Nephron progenitor cell (in vitro differentiated cells): Measurements from ENCODE around the gene BRAP.
"Not testable (repeated sequence)": the region's sequence is repeated elsewhere in the genome, so short reads cannot be mapped to it uniquely, and the experiment has no call there.

Source experiments
- DNase-seq: peaks from one replicate; pipeline ENCODE4 v3.0.0; 2021
- H3K27ac Mint-ChIP-seq: 2 replicates; pipeline ENCODE4 v1.8.0; 2021; ENCODE audit warnings: mild to moderate bottlenecking, moderate library complexity, mixed read lengths
- H3K27me3 Mint-ChIP-seq: 2 replicates; pipeline ENCODE4 v1.8.0; 2021; ENCODE audit warnings: mild to moderate bottlenecking, low read depth, mixed read lengths; ENCODE audit not compliant: poor library complexity
- H3K36me3 Mint-ChIP-seq: 2 replicates; pipeline ENCODE4 v1.8.0; 2021; ENCODE audit warnings: low read depth, mixed read lengths
- H3K4me1 Mint-ChIP-seq: 2 replicates; pipeline ENCODE4 v1.8.0; 2021; ENCODE audit warnings: mixed read lengths
- H3K4me3 Mint-ChIP-seq: 2 replicates; pipeline ENCODE4 v1.8.0; 2021; ENCODE audit warnings: mild to moderate bottlenecking, moderate library complexity, mixed read lengths
- H3K9me3 Mint-ChIP-seq: 2 replicates; pipeline ENCODE4 v1.8.0; 2021; ENCODE audit warnings: mild to moderate bottlenecking, moderate library complexity, mixed read lengths
- TF ChIP-seq, protein P1 (sequence below): fragments of 200-600 bp; sonication (generic); IDR thresholded peaks from 2 replicates; pipeline ENCODE4 v1.5.0; 2021; ENCODE audit warnings: antibody characterized with exemption

Gene BRAP

DNA sequence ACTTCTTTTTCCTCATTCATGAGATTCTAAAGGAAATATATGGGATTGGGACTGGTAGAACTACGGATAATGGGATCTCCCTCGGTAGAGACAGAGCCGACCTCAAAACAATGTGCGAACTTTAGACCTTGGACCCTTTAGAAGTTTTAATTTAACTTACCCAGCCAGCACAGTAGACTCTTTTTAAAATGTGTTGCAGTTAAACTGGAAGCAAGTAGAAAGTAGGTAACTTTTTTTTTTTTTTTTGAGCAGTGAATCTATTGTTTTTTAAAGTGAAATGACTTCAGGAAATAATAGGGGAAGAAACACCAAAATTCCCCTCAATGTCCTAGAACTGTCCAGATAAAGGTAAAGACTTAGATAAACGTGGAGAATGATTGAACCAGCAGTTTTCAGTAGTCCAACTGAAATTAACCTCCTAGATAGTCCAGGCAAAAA, 85.5 kb downstream of the BRAP start:
- no peak for DNase-seq
- Mint-ChIP-seq H3K27ac (peak overlapping the region; percentile 98), H3K36me3 (peaks cover 15% of the 10 kb centered on the region), H3K4me3 (peak overlapping the region; percentile 82), H3K27me3 (peaks cover 4% of the 10 kb centered on the region), H3K4me1 (peaks cover 28% of the 10 kb centered on the region), H3K9me3 (peaks cover 12% of the 10 kb centered on the region)
- TF ChIP-seq, protein P1, sequence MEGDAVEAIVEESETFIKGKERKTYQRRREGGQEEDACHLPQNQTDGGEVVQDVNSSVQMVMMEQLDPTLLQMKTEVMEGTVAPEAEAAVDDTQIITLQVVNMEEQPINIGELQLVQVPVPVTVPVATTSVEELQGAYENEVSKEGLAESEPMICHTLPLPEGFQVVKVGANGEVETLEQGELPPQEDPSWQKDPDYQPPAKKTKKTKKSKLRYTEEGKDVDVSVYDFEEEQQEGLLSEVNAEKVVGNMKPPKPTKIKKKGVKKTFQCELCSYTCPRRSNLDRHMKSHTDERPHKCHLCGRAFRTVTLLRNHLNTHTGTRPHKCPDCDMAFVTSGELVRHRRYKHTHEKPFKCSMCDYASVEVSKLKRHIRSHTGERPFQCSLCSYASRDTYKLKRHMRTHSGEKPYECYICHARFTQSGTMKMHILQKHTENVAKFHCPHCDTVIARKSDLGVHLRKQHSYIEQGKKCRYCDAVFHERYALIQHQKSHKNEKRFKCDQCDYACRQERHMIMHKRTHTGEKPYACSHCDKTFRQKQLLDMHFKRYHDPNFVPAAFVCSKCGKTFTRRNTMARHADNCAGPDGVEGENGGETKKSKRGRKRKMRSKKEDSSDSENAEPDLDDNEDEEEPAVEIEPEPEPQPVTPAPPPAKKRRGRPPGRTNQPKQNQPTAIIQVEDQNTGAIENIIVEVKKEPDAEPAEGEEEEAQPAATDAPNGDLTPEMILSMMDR: no peak

- H3K27ac Mint-ChIP-seq: peak overlapping the region; percentile 98
- peaks cover 11% of the 10 kb centered on the region for H3K9me3 Mint-ChIP-seq
- H3K4me3 Mint-ChIP-seq: peak overlapping the region; percentile 82
- H3K4me1 Mint-ChIP-seq: peaks cover 34% of the 10 kb centered on the region
- peaks cover 15% of the 10 kb centered on the region for H3K36me3 Mint-ChIP-seq
- TF ChIP-seq, protein P1: no peak
- peak; percentile 89 for DNase-seq
- H3K27me3 Mint-ChIP-seq: peaks cover 4% of the 10 kb centered on the region
These were observed 86.1 kb downstream of the BRAP start for GRCh38 chr12:111599453-111600204.

DNA sequence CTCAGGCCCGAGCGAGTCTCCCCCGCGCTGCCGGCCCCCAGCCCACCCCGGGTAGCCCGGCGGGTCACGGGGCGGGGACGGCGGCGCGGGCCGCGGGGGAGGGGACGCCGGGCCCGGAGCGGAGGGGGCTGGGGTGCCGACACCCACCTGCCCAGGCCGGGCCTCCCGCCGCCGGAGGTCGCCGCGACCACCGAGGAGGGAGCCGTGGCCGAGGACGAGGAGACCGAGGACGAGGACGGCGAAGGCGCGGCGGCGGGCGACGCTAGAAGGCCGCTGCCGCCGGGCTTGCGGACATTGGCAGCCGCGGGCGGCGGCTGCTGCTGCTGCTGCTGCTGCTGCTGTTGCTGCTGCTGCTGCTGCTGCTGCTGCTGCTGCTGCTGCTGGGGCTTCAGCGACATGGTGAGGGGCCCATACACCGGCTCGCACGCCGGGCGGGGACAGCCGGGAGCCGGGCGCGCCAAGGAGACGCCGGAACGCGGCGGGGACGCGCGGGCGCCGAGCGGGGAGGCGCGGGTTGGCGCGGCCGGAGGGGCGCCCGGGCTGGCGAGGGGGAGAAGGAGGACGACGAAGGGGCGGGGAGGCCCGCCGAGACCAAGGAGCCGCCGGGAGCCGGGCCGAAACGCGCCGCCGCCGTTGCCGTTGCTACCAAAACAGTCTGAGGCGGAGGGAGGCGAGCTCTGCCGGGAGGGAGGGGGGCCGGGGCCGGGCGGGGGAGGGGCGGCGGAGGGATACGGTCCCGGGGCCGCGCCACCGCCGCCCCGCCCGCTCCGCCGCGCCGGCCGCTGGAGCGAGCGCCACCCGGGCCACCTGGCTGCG, 86.9 kb downstream of the BRAP start, which contains the start of gene ATXN2:
ATXN2 (minus strand) TSS at position 679 of the 816 bp plus-strand sequence; CDS start at position 398, 281 bp downstream.
- H3K27ac Mint-ChIP-seq: peak within 1 kb of the TSS; percentile 98
- peak; percentile 75 for DNase-seq
- peaks cover 42% of the 10 kb centered on the region for H3K4me1 Mint-ChIP-seq
- H3K36me3 Mint-ChIP-seq: peaks cover 18% of the 10 kb centered on the region
- H3K4me3 Mint-ChIP-seq: peak within 1 kb of the TSS; percentile 94
- peaks cover 4% of the 10 kb centered on the region for H3K27me3 Mint-ChIP-seq
- peaks cover 6% of the 10 kb centered on the region for H3K9me3 Mint-ChIP-seq
- TF ChIP-seq, protein P1: no peak

DNA sequence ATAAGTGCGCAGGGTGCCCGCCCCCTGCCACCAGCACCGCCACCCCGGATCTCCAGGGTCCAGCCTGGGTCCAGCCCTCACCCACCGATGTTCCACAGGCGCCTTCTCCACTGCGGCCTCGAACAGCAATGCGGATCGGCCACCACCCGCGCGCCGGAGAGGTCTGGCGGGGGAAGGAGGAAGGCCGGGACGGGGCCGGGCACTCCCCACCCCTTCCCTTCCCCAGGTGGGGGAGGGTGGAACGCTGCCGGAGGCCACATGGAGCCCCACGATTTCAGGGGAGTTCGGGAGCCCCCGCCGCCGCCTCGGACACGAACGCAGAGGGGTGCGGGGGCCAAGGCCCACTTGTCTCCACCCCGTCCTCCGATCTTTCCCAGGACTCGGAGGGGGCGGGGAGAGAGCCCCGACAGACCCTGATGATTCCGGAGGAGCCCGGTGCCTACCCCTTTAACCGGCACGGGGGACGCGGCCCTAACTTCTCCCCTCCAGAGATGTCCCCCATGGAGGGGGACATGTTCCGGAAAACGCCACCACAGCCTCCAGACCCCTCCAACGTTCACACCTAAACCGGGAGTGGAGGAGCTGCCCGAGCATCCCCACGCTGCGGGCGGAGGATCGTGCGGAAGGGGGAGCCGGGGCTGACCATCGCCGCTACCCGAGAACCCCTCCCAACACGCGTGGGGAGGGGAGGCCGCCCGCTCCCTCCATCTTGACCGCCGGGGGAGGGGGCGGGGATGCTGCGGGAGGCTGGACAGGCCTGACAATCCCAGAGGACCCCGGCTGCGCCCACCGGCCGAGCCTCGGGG, 87.7 kb downstream of the BRAP start:
- peak; percentile 66 for DNase-seq
- peaks cover 4% of the 10 kb centered on the region for H3K27me3 Mint-ChIP-seq
- H3K4me3 Mint-ChIP-seq: peak overlapping the region; percentile 94
- TF ChIP-seq, protein P1: no peak
- H3K27ac Mint-ChIP-seq: peak overlapping the region; percentile 97
- peaks cover 21% of the 10 kb centered on the region for H3K36me3 Mint-ChIP-seq
- peaks cover 6% of the 10 kb centered on the region for H3K9me3 Mint-ChIP-seq
- peaks cover 45% of the 10 kb centered on the region for H3K4me1 Mint-ChIP-seq

DNA sequence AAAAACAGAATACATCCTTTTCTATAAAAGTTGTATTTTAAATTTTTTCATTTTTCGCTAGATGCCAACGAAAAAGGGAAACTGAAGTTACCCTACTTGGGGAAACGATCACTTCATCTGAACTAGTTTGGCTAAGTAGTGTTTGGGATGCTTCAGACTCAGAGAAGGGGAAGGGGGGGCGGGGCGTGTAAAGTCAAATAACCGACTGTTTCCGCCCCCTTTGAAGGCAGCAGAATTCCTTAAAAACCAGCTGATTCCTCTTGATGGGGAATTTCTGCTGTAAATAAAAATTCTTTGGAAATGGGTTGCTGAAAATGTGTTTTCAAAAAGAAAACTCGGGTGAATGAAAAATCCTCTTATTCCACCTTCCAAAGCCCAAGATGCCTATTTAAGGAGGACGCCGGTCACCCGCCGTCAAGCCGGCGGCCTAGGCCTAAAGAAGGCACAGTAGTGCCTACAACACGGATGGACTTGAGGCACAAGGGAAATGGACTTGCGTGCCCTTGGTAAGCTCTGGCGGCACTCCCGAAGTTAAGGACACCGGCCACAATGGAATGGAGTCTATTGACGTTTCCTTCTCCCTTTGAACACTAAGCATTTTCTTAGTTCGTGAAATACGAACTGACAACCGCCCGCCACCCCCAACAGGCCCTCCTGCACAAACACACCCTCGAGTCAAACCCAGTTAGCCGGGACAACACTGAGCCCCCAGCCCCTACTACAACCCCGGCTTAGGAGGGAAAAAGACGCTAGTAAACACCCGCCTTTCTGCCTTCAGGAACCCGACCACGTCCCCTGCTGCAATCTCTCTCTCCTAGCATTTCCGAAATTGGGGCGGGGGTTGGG, 88.5 kb downstream of the BRAP start:
- Mint-ChIP-seq H3K27ac (peak overlapping the region; percentile 97), H3K4me1 (peaks cover 45% of the 10 kb centered on the region), H3K4me3 (peak overlapping the region; percentile 94), H3K9me3 (peaks cover 3% of the 10 kb centered on the region), H3K36me3 (peaks cover 17% of the 10 kb centered on the region), H3K27me3 (peaks cover 4% of the 10 kb centered on the region)
- DNase-seq: peak; percentile 40
- TF ChIP-seq, protein P1: no peak

- Mint-ChIP-seq H3K36me3 (peaks cover 10% of the 10 kb centered on the region), H3K4me1 (peaks cover 48% of the 10 kb centered on the region), H3K27ac (peak overlapping the region; percentile 86), H3K4me3 (peak overlapping the region; percentile 94)
- H3K9me3 Mint-ChIP-seq, DNase-seq, H3K27me3 Mint-ChIP-seq: not testable (repeated sequence)
These were observed 90.4 kb downstream of the BRAP start for GRCh38 chr12:111595341-111595835.
